Measurements from ENCODE around the gene AFF2. TPM values are rescaled to one million over a fixed set of nuclear protein-coding genes. Genes with fewer than 3 reads are reported as not detected.

AFF2 gene
- total and polyA plus RNA-seq, 4 donors: 1.2 to 13.0 (median 3.9) TPM

DNA sequence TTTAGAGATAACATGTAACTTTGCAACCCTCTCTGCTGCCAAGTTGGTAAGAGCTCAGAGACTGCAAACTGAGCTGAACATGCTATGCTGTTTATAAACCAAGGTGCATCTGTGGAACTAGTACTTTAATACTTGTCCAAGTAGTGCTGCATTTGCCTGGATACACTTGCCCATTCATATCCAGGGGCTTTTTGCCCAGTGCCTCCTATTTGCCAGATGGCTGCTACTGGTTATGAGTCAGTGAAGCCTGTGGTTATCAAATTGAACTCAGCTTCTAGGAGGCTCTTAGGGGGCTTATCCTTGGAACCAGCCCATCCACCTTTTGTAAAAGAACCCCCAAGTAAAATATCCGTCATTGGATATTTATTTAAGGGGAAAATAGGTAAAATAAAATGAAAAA is 79.6 kb downstream of the AFF2 start:
- ATAC-seq (ENCODE audit: insufficient read depth, low FRiP score): no peak
- no peaks in the 10 kb centered on the region for H3K9me3 ChIP-seq (ENCODE audit: control insufficient read depth in 4 of 4, insufficient read depth in 3 of 4, low read length in 3 of 4)
- H3K27me3 ChIP-seq (ENCODE audit: control insufficient read depth in 3 of 3, insufficient read depth in 3 of 3, low read length in 2 of 3): peaks cover 0 to 7% (median 0%) of the 10 kb centered on the region in 3 donors
- H3K27ac ChIP-seq (ENCODE audit: low read depth in 1 of 2, low read length in 1 of 2): no peak overlapping the region
- no peaks in the 10 kb centered on the region for H3K4me1 ChIP-seq (ENCODE audit: control insufficient read depth in 5 of 5, insufficient read depth in 5 of 5, low read length in 5 of 5)
- H3K9ac ChIP-seq (ENCODE audit: insufficient read depth in 1 of 2, low read length in 2 of 2): no peak overlapping the region
- TF ChIP-seq CTCF (IDR thresholded peaks at IDR 0.05; ENCODE audit: control extremely low read depth, extremely low read depth): no peak
- H3K4me3 ChIP-seq: no peak overlapping the region
- DNase-seq: no peak
- 48 to 75% methylated on average over 1 of the region's 1 CpG for WGBS, 2 donors
- no peaks in the 10 kb centered on the region for H3K36me3 ChIP-seq (ENCODE audit: control insufficient read depth in 4 of 4, insufficient read depth in 4 of 4, low read length in 4 of 4)

- ATAC-seq (ENCODE audit: insufficient read depth, low FRiP score): no peak
- no peak overlapping the region for H3K9ac ChIP-seq (ENCODE audit: insufficient read depth in 1 of 2, low read length in 2 of 2)
- DNase-seq: no peak
- TF ChIP-seq CTCF (IDR thresholded peaks at IDR 0.05; ENCODE audit: control extremely low read depth, extremely low read depth): no peak
- no peaks in the 10 kb centered on the region for H3K9me3 ChIP-seq (ENCODE audit: control insufficient read depth in 4 of 4, insufficient read depth in 3 of 4, low read length in 3 of 4)
- H3K4me3 ChIP-seq: no peak overlapping the region
- peaks cover 0 to 9% (median 0%) of the 10 kb centered on the region in 3 donors for H3K27me3 ChIP-seq (ENCODE audit: control insufficient read depth in 3 of 3, insufficient read depth in 3 of 3, low read length in 2 of 3)
- H3K4me1 ChIP-seq (ENCODE audit: control insufficient read depth in 5 of 5, insufficient read depth in 5 of 5, low read length in 5 of 5): no peaks in the 10 kb centered on the region
- no peaks in the 10 kb centered on the region for H3K36me3 ChIP-seq (ENCODE audit: control insufficient read depth in 4 of 4, insufficient read depth in 4 of 4, low read length in 4 of 4)
- no peak overlapping the region for H3K27ac ChIP-seq (ENCODE audit: low read depth in 1 of 2, low read length in 1 of 2)
Measured at GRCh38 chrX:148582353-148582752, 81.9 kb downstream of the AFF2 start.

DNA sequence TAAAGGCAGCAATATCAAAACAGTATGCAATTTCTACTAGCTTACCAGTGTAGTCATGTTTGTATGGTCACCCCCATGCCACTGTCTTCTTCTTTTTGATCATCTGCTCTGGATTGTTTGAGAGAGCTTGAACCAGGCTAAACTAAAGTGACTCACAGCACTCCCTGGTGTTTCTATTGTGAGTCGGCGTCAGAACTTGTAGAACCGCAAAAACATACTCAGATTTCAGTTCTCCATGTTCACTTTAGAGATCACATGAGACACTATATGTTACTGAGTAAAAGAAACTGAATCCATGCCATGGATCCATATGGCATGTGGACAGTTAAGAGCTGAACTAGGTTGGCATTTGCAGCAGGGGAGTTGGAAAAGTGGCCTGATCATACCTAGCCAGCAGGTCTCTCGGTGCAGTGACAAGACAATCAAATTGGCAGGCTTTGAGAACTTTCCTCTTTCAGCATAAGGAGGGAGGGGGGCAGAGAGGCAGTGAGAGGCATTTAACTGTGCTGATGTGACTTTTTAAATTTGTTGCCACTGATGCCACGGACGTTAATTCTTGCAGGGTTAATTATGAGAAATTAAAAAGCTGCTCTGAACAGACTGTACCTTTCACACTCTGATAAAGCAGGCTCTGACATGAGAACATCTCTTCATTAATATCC is 88.4 kb downstream of the AFF2 start:
- no peak for DNase-seq
- H3K9me3 ChIP-seq (ENCODE audit: control insufficient read depth in 4 of 4, insufficient read depth in 3 of 4, low read length in 3 of 4): no peaks in the 10 kb centered on the region
- no peak overlapping the region for H3K27ac ChIP-seq (ENCODE audit: low read depth in 1 of 2, low read length in 1 of 2)
- H3K4me3 ChIP-seq: no peak overlapping the region
- ATAC-seq (ENCODE audit: insufficient read depth, low FRiP score): no peak
- no peak for TF ChIP-seq CTCF (IDR thresholded peaks at IDR 0.05; ENCODE audit: control extremely low read depth, extremely low read depth)
- H3K27me3 ChIP-seq (ENCODE audit: control insufficient read depth in 3 of 3, insufficient read depth in 3 of 3, low read length in 2 of 3): peaks cover 0 to 11% (median 6%) of the 10 kb centered on the region in 3 donors
- WGBS, 2 donors: 82 to 90% methylated on average over 6 of the region's 6 CpGs
- no peak overlapping the region for H3K9ac ChIP-seq (ENCODE audit: insufficient read depth in 1 of 2, low read length in 2 of 2)
- no peaks in the 10 kb centered on the region for H3K36me3 ChIP-seq (ENCODE audit: control insufficient read depth in 4 of 4, insufficient read depth in 4 of 4, low read length in 4 of 4)
- H3K4me1 ChIP-seq (ENCODE audit: control insufficient read depth in 5 of 5, insufficient read depth in 5 of 5, low read length in 5 of 5): no peaks in the 10 kb centered on the region

DNA sequence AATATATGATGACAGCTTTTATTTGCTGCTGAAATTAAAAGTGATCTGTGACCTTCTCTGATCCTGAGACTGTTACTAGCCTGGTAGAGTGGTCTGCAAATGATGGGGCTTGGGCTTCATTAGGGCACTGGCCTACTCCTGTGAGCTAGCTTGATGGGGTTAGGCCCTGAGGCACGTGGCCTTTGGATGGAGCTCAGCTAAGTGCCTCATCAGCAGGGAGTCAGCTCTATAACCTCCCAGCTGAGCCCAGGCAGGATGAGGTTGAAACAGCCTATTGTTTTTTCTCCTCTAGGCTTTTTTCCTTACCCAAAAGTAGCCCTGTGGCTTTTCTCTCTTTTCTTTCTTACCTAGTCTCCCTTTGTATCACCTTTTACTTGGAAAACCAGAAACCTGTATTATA is 92.2 kb downstream of the AFF2 start:
- 38 to 100% methylated on average over 1 of the region's 1 CpG for whole genome bisulfite sequencing, 2 donors
- H3K27me3 ChIP-seq (ENCODE audit: control insufficient read depth in 3 of 3, insufficient read depth in 3 of 3, low read length in 2 of 3): peaks cover 0 to 13% (median 2%) of the 10 kb centered on the region in 3 donors
- no peak for ATAC-seq (ENCODE audit: insufficient read depth, low FRiP score)
- no peak for DNase-seq
- H3K4me3 ChIP-seq: no peak overlapping the region
- no peaks in the 10 kb centered on the region for H3K36me3 ChIP-seq (ENCODE audit: control insufficient read depth in 4 of 4, insufficient read depth in 4 of 4, low read length in 4 of 4)
- H3K9ac ChIP-seq (ENCODE audit: insufficient read depth in 1 of 2, low read length in 2 of 2): no peak overlapping the region
- H3K4me1 ChIP-seq (ENCODE audit: control insufficient read depth in 5 of 5, insufficient read depth in 5 of 5, low read length in 5 of 5): no peaks in the 10 kb centered on the region
- no peak for TF ChIP-seq CTCF (IDR thresholded peaks at IDR 0.05; ENCODE audit: control extremely low read depth, extremely low read depth)
- no peak overlapping the region for H3K27ac ChIP-seq (ENCODE audit: low read depth in 1 of 2, low read length in 1 of 2)
- no peaks in the 10 kb centered on the region for H3K9me3 ChIP-seq (ENCODE audit: control insufficient read depth in 4 of 4, insufficient read depth in 3 of 4, low read length in 3 of 4)
